Tibial nerve (tissue), 4 donors: ENCODE results near the gene NKAIN4.

Experiments
- EP300 ChIP-seq, 2 donors: sonication (generic); formaldehyde crosslinking; IDR thresholded peaks; one replicate each; pipeline ENCODE4 v1.6.1; 2017; ENCODE audit warnings: antibody characterized with exemption in 2 of 2, mild to moderate bottlenecking in 1 of 2
- POLR2A ChIP-seq, 2 donors: fragments of 450-650 bp; IDR thresholded peaks; one replicate each; pipeline ENCODE4 v1.6.1; 2017; ENCODE audit warnings: antibody characterized with exemption in 2 of 2, mild to moderate bottlenecking in 2 of 2, moderate library complexity in 2 of 2
- TF ChIP-seq, protein P1 (sequence below), 5 experiments: fragments of 200-600 bp in 3 of 5; fragments of 450-650 bp in 2 of 5; sonication (generic) in 3 of 5; IDR thresholded peaks; one replicate each; pipeline ENCODE4 v1.5.1; 2016 to 2019; ENCODE audit warnings: antibody characterized with exemption in 5 of 5, mild to moderate bottlenecking in 3 of 5, moderate library complexity in 2 of 5

- TF ChIP-seq POLR2A (IDR thresholded peaks at IDR 0.05) (no peak), EP300 (IDR thresholded peaks at IDR 0.05) (no peak)
- TF ChIP-seq, protein P1, sequence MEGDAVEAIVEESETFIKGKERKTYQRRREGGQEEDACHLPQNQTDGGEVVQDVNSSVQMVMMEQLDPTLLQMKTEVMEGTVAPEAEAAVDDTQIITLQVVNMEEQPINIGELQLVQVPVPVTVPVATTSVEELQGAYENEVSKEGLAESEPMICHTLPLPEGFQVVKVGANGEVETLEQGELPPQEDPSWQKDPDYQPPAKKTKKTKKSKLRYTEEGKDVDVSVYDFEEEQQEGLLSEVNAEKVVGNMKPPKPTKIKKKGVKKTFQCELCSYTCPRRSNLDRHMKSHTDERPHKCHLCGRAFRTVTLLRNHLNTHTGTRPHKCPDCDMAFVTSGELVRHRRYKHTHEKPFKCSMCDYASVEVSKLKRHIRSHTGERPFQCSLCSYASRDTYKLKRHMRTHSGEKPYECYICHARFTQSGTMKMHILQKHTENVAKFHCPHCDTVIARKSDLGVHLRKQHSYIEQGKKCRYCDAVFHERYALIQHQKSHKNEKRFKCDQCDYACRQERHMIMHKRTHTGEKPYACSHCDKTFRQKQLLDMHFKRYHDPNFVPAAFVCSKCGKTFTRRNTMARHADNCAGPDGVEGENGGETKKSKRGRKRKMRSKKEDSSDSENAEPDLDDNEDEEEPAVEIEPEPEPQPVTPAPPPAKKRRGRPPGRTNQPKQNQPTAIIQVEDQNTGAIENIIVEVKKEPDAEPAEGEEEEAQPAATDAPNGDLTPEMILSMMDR (IDR thresholded peaks at IDR 0.05): no peak
These were observed at the start of gene NKAIN4 for GRCh38 chr20:63254232-63254605.
